Heart left ventricle (tissue), 16 donors: ENCODE measurements around the gene ACAD10. TPM values are rescaled to one million over a fixed set of nuclear protein-coding genes. Genes with fewer than 3 reads are reported as not detected.

Experiments
- ATAC-seq, 4 donors: fragments of 200-7000 bp; cut with Tn5 transposase; one replicate each; pipeline ENCODE4 v1.9.1; 2020 to 2022; ENCODE audit warnings: moderate library complexity in 4 of 4, mild to moderate bottlenecking in 3 of 4, moderate number of reproducible peaks in 1 of 4
- DNase-seq, 5 donors: peaks; one replicate each; pipeline ENCODE4 v3.0.0-alpha.2; 2020
- H3K27ac ChIP-seq, 12 donors: fragments of 200-600 bp; sonication (generic) in 4 of 12; one replicate each; pipeline versions ENCODE4 v1.5.0 to v1.8.0; 2016 to 2022; ENCODE audit warnings: mild to moderate bottlenecking in 2 of 12
- H3K27me3 ChIP-seq, 9 donors: fragments of 200-600 bp; sonication (generic) in 2 of 9; one replicate each; pipeline versions ENCODE4 v1.5.1 to v1.8.0; 2016 to 2022; ENCODE audit warnings: mild to moderate bottlenecking in 3 of 9
- H3K36me3 ChIP-seq, 9 donors: fragments of 200-600 bp; sonication (generic) in 2 of 9; one replicate each; pipeline versions ENCODE4 v1.5.0 to v1.8.0; 2018 to 2022; ENCODE audit warnings: mild to moderate bottlenecking in 2 of 9
- H3K4me1 ChIP-seq, 12 donors: fragments of 200-600 bp; sonication (generic) in 4 of 12; one replicate each; pipeline versions ENCODE4 v1.5.0 to v1.8.0; 2016 to 2022; ENCODE audit warnings: mild to moderate bottlenecking in 3 of 12
- H3K4me3 ChIP-seq, 12 donors: fragments of 200-600 bp; sonication (generic) in 4 of 12; one replicate each; pipeline versions ENCODE4 v1.5.0 to v1.8.0; 2017 to 2022; ENCODE audit warnings: mild to moderate bottlenecking in 9 of 12, moderate library complexity in 4 of 12
- H3K9me3 ChIP-seq, 12 donors: fragments of 200-600 bp; sonication (generic) in 4 of 12; one replicate each; pipeline versions ENCODE4 v1.5.0 to v1.8.0; 2016 to 2022; ENCODE audit warnings: mild to moderate bottlenecking in 1 of 12
- POLR2A ChIP-seq, 2 donors: fragments of 450-650 bp; IDR thresholded peaks; one replicate each; pipeline ENCODE4 v1.6.1; 2017; ENCODE audit warnings: antibody characterized with exemption in 2 of 2, mild to moderate bottlenecking in 2 of 2, moderate library complexity in 2 of 2
- WGBS, 4 donors: extraction: QIAGEN DNeasy Blood & Tissue Kit in 2 of 4; methylation state at CpG; one replicate each; pipeline versions ENCODE4 v1.1.5 to v1.1.7; 2013 to 2018; 5-methylcytosine and 5-hydroxymethylcytosine counted together
- intact Hi-C, 10 donors: fragments of 100-400 bp; cut with DNase I; formaldehyde crosslinking; loops; one replicate each; pipeline versions ENCODE4 v1.11.1 to v1.14.2; 2022
- polyA plus RNA-seq, 2 donors: library from polyadenylated mRNA; stranded (reverse); fragments of 200-250 nt; gene quantifications; one replicate each; pipeline ENCODE4 v1.2.3, GENCODE V29; 2013
- total RNA-seq, 9 donors: library from RNA; depleted of rRNA in 2 of 9; stranded (reverse); fragments of >200 nt in 2 of 9; fragmentation: NEBNext Ultra II Directional in 3 of 9; extraction: Animal tissue kit (Norgen Biotek cat#: 25700) in 3 of 9; gene quantifications; one replicate each; pipeline versions ENCODE4 v1.1.0 to v1.2.4, GENCODE V29; 2016 to 2023
- TF ChIP-seq, protein P1 (sequence below), 12 donors: fragments of 200-600 bp; sonication (generic) in 4 of 12; IDR thresholded peaks; one replicate each; pipeline versions ENCODE4 v1.5.0 to v1.8.0; 2018 to 2022; ENCODE audit warnings: antibody characterized with exemption in 12 of 12, mild to moderate bottlenecking in 5 of 12
- donor health status: ischemic (EF 13 %, LVEDD 7.1; RV severe dilation, severe dysfunction).
- donor health status: healthy with polysubstance abuse.
- donor health status: DM: no; HTN: yes; CAD: no.
- donor health status: DM: no; HTN: no; CAD: no.
- donor health status: ischemic (EF 25% LVEDD 6.9; RV normal size, moderate dysfunction).
- donor health status: ischemic (EF 25% LVEDD 5.7; RV mildly dilated, moderate dysfunction).
- donor health status: healthy.
- donor health status: DM: yes; HTN: yes; CAD: no.
- donor health status: ischemic (EF 35%, LVEDD 5.7; RV mildly dilated, moderate dysfunction).
- donor health status: nonischemic (EF 11% LVEDD 7.7; RV severe dilation, severe dysfunction).
- donor health status: DM: yes; HTN: yes; CAD: no.
- donor health status: PGD.
- donor health status: ischemic (EF 29% LVEDD 5.4; RV normal size, mild dysfunction).
- donor health status: nonischemic (EF 23%, LVEDD 6.1; RV moderate dilation, normal function).

The ACAD10 gene
- total and polyA plus RNA-seq, 11 donors: 10.7 to 46.0 (median 27.8) TPM

DNA sequence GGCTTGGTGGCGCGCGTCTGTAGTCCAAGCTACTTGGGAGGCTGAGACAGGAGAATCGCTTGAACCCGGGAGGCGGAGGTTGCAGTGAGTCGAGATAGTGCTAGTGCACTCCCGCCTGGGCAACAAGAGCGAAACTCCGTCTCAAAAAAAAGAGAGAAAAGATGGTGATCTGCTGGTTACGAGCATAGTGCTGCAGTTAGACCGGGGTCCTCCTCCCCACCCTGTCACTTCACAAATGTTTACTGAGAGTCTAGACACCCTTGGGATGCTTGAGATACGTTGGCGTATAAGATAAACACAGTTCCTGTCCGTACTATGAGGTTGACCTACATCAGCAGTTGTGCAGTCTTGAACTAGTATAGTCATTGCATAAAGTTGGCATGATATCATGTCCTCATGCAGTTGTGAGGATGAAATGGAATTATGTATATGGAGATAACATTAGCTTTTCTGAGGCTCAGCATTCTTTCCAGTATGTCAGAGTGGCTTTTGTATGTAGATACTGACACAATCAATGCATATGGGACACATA, 787 bp downstream of the ACAD10 start:
- peak overlapping the region; percentile 68 to 97 (median 80) for H3K4me3 ChIP-seq
- intact Hi-C loops: no loop called here
- WGBS, 4 donors: 12 to 20% (median 15%) methylated on average over 15 of the region's 15 CpGs
- H3K36me3 ChIP-seq: peaks cover 0 to 25% (median 14%) of the 10 kb centered on the region in 9 donors
- TF ChIP-seq POLR2A (IDR thresholded peaks at IDR 0.05): no peak
- TF ChIP-seq, protein P1, sequence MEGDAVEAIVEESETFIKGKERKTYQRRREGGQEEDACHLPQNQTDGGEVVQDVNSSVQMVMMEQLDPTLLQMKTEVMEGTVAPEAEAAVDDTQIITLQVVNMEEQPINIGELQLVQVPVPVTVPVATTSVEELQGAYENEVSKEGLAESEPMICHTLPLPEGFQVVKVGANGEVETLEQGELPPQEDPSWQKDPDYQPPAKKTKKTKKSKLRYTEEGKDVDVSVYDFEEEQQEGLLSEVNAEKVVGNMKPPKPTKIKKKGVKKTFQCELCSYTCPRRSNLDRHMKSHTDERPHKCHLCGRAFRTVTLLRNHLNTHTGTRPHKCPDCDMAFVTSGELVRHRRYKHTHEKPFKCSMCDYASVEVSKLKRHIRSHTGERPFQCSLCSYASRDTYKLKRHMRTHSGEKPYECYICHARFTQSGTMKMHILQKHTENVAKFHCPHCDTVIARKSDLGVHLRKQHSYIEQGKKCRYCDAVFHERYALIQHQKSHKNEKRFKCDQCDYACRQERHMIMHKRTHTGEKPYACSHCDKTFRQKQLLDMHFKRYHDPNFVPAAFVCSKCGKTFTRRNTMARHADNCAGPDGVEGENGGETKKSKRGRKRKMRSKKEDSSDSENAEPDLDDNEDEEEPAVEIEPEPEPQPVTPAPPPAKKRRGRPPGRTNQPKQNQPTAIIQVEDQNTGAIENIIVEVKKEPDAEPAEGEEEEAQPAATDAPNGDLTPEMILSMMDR (IDR thresholded peaks at IDR 0.05): no peak
- no peak for DNase-seq
- no peak for ATAC-seq
- no peaks in the 10 kb centered on the region for H3K9me3 ChIP-seq
- peak overlapping the region in 11 of 12 donors; percentile 85 to 96 (median 89) for H3K27ac ChIP-seq
- H3K27me3 ChIP-seq: no peaks in the 10 kb centered on the region
- peaks cover 8 to 31% (median 26%) of the 10 kb centered on the region in 12 donors for H3K4me1 ChIP-seq

DNA sequence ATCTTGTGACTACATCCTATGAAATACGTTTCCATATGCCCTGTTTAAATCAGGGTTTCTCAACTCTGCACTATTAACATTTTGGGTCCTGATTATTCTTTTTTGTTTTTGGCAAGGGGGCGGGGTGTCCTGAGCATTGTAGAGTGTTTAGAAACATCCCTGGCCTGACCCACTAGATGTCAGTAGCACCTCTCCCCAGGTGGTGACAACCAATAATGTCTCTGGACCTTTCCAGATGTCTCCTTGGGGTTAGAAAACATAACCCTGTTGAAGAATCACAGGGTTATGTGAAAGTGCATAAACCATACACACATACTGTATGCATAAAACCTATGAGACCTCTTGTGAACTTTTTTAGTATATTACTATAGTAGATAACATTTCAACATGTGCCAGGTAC, 1.4 kb downstream of the ACAD10 start:
- Histone ChIP-seq H3K36me3 (peaks cover 0 to 18% (median 9%) of the 10 kb centered on the region in 9 donors), H3K27ac (no peak overlapping the region), H3K27me3 (no peaks in the 10 kb centered on the region), H3K4me1 (peaks cover 8 to 31% (median 26%) of the 10 kb centered on the region in 12 donors), H3K4me3 (peak overlapping the region in 4 of 12 donors; percentile 68 to 97 (median 79)), H3K9me3 (no peaks in the 10 kb centered on the region)
- DNase-seq: no peak
- intact Hi-C loops: no loop called here
- ATAC-seq: no peak
- no peak for TF ChIP-seq POLR2A (IDR thresholded peaks at IDR 0.05)
- TF ChIP-seq, protein P1 (IDR thresholded peaks at IDR 0.05): no peak
- WGBS, 4 donors: 61 to 65% (median 64%) methylated on average over 2 of the region's 2 CpGs

DNA sequence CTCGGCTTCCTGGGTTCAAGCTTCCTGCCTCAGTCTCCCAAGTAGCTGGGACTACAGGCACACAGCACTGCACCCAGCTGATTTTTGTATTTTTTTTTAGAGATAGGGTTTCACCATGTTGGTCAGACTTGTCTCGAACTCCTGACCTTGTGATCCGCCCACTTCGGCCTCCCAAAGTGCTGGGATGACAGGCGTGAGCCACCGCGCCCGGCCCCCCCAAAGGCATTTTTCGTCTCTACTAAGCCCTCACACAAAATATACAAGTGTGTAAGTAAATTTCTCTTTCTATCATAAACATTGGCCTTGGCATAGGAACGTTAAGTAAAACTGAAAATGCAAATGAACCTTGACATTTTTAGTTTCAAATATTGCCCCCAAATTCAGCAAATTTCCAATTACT, 2.1 kb downstream of the ACAD10 start:
- Histone ChIP-seq H3K27ac (no peak overlapping the region), H3K9me3 (no peaks in the 10 kb centered on the region), H3K27me3 (no peaks in the 10 kb centered on the region), H3K4me1 (peaks cover 8 to 31% (median 26%) of the 10 kb centered on the region in 12 donors), H3K36me3 (peaks cover 0 to 16% (median 6%) of the 10 kb centered on the region in 9 donors), H3K4me3 (no peak overlapping the region)
- DNase-seq (no peak), ATAC-seq (no peak)
- intact Hi-C loops: no loop called here
- WGBS, 4 donors: 86 to 93% (median 90%) methylated on average over 10 of the region's 10 CpGs
- TF ChIP-seq, protein P1 (IDR thresholded peaks at IDR 0.05): no peak
- TF ChIP-seq POLR2A (IDR thresholded peaks at IDR 0.05): no peak

DNA sequence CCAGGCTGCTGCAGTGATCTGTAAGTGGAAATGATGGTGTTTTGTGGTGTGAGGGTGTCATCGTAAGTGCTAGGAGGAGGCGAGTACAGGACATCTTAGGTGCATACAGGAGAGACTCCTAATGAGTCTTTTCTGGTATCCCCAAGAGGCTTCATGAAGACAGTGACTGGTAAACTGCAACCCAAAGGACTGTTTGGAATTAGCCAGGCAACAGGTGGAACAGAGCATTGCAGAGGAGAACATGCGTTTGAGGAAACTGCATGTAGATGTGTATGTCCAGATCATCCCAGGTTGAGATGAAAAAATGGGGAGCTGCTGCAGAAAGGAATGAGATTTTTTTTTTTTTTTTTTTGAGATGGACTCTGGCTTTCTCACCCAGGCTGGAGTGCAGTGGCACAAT, 5.4 kb downstream of the ACAD10 start:
- TF ChIP-seq, protein P1 (IDR thresholded peaks at IDR 0.05): no peak
- no peak for TF ChIP-seq POLR2A (IDR thresholded peaks at IDR 0.05)
- ATAC-seq (no peak), DNase-seq (no peak)
- Histone ChIP-seq H3K36me3 (peaks cover 0 to 46% (median 37%) of the 10 kb centered on the region in 9 donors), H3K4me1 (peaks cover 0 to 21% (median 12%) of the 10 kb centered on the region in 12 donors), H3K27ac (no peak overlapping the region), H3K9me3 (no peaks in the 10 kb centered on the region), H3K27me3 (no peaks in the 10 kb centered on the region), H3K4me3 (no peak overlapping the region)
- 92 to 98% (median 96%) methylated on average over 3 of the region's 3 CpGs for WGBS, 4 donors
- intact Hi-C loops: no loop called here
